ENCODE data around the gene PSMB5. TPM values are rescaled to one million over a fixed set of nuclear protein-coding genes. Genes with fewer than 3 reads are reported as not detected.
A peak's percentile ranks its signal among the peaks of the same experiment; 100 is the strongest.

Gene PSMB5
- total and polyA plus RNA-seq, 2 of the 13 experiments (the other 11 are each of a cell fraction or from before 2014, with no cell fraction given), result 705 to 871 TPM

GRCh38 chr14:23056145-23056955, 21.6 kb upstream of the PSMB5 start (continued):
- TF ChIP-seq KDM5B (CRISPR knock-in tag; IDR thresholded peaks at IDR 0.05; ENCODE audit: borderline replicate concordance) (no peak; the same call in 1 of the 2 replicates), ATF6 (CRISPR knock-in tag; conservative IDR thresholded peaks at IDR 0.05) (no peak), HNF1B (CRISPR knock-in tag; IDR thresholded peaks at IDR 0.05) (peak; percentile 81), ZNF343 (CRISPR knock-in tag; IDR thresholded peaks at IDR 0.05) (no peak), ZNF335 (CRISPR knock-in tag; IDR thresholded peaks at IDR 0.05) (0 out of 2 replicates have a peak, but pooled peaks have one; percentile 59), MED1 (CRISPR knock-in tag; IDR thresholded peaks at IDR 0.05) (no peak), ZMYM4 (CRISPR knock-in tag; IDR thresholded peaks at IDR 0.05) (peak; percentile 26; the same call in 1 of the 2 replicates), ZNF609 (CRISPR knock-in tag; IDR thresholded peaks at IDR 0.05; ENCODE audit: borderline replicate concordance) (no peak), FOXP4 (CRISPR knock-in tag; IDR thresholded peaks at IDR 0.05) (no peak), ZBTB7A (CRISPR knock-in tag; IDR thresholded peaks at IDR 0.05) (peak; percentile 62), NPAS2 (CRISPR knock-in tag; IDR thresholded peaks at IDR 0.05; ENCODE audit: borderline replicate concordance) (no peak), JARID2 (CRISPR knock-in tag; IDR thresholded peaks at IDR 0.05; ENCODE audit: insufficient replicate concordance) (no peak), ATF3 (CRISPR knock-in tag; IDR thresholded peaks at IDR 0.05) (no peak), ZBTB33 (CRISPR knock-in tag; IDR thresholded peaks at IDR 0.05) (0 out of 2 replicates have a peak, but pooled peaks have one; percentile 57)
